ENCODE data around the gene SHLD1. TPM values are rescaled to one million over a fixed set of nuclear protein-coding genes. Genes with fewer than 3 reads are reported as not detected.

The SHLD1 gene
- total and polyA plus RNA-seq, 2 experiments from 2014 or later = 1.4 to 15.0 TPM

GRCh38 chr20:5779071-5779900, 29.1 kb downstream of the SHLD1 start (continued):
- TF ChIP-seq ZNF462 (CRISPR knock-in tag; IDR thresholded peaks at IDR 0.05) (no peak), STAT1 (IDR thresholded peaks at IDR 0.05; ENCODE audit: unreplicated experiment) (no peak), CREB1 (CRISPR knock-in tag; IDR thresholded peaks at IDR 0.05; ENCODE audit: low read depth) (no peak), NANOG (IDR thresholded peaks at IDR 0.05; ENCODE audit: borderline replicate concordance) (no peak), POLR2AphosphoS5 (IDR thresholded peaks at IDR 0.05; ENCODE audit: low read depth) (no peak)
- TF ChIP-seq, protein P1, sequence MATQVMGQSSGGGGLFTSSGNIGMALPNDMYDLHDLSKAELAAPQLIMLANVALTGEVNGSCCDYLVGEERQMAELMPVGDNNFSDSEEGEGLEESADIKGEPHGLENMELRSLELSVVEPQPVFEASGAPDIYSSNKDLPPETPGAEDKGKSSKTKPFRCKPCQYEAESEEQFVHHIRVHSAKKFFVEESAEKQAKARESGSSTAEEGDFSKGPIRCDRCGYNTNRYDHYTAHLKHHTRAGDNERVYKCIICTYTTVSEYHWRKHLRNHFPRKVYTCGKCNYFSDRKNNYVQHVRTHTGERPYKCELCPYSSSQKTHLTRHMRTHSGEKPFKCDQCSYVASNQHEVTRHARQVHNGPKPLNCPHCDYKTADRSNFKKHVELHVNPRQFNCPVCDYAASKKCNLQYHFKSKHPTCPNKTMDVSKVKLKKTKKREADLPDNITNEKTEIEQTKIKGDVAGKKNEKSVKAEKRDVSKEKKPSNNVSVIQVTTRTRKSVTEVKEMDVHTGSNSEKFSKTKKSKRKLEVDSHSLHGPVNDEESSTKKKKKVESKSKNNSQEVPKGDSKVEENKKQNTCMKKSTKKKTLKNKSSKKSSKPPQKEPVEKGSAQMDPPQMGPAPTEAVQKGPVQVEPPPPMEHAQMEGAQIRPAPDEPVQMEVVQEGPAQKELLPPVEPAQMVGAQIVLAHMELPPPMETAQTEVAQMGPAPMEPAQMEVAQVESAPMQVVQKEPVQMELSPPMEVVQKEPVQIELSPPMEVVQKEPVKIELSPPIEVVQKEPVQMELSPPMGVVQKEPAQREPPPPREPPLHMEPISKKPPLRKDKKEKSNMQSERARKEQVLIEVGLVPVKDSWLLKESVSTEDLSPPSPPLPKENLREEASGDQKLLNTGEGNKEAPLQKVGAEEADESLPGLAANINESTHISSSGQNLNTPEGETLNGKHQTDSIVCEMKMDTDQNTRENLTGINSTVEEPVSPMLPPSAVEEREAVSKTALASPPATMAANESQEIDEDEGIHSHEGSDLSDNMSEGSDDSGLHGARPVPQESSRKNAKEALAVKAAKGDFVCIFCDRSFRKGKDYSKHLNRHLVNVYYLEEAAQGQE (IDR thresholded peaks at IDR 0.05; ENCODE audit: unreplicated experiment) = no peak
